Smooth muscle cell (in vitro differentiated cells): ENCODE data around the gene OR9Q1. TPM values are rescaled to one million over a fixed set of nuclear protein-coding genes. Genes with fewer than 3 reads are reported as not detected.

Source experiments
- DNase-seq: peaks from one replicate; lab custom pipeline; 2025; ENCODE audit not compliant: unreplicated experiment; lab: John Stamatoyannopoulos, UW
- H2AFZ ChIP-seq: fragments of 200-600 bp; sonication (generic); 2 replicates; pipeline ENCODE4 v1.6.0; 2016; ENCODE audit warnings: antibody characterized with exemption, low read depth, mild to moderate bottlenecking
- H3F3A ChIP-seq: fragments of 200-600 bp; sonication (generic); 2 replicates; pipeline ENCODE4 v1.6.0; 2017; ENCODE audit warnings: antibody characterized with exemption, low read depth
- H3K27ac ChIP-seq: fragments of 200-600 bp; sonication (generic); 2 replicates; pipeline ENCODE4 v1.5.1; 2016; ENCODE audit warnings: low read depth, mild to moderate bottlenecking
- H3K27me3 ChIP-seq: fragments of 200-600 bp; sonication (generic); 2 replicates; pipeline ENCODE4 v1.6.1; 2016; ENCODE audit warnings: low read depth, mild to moderate bottlenecking
- H3K36me3 ChIP-seq: fragments of 200-600 bp; sonication (generic); 2 replicates; pipeline ENCODE4 v1.5.1; 2016; ENCODE audit warnings: low read depth
- H3K4me1 ChIP-seq: fragments of 200-600 bp; sonication (generic); 2 replicates; pipeline ENCODE4 v1.5.1; 2016; ENCODE audit warnings: low read depth
- H3K4me2 ChIP-seq: fragments of 200-600 bp; sonication (generic); 2 replicates; pipeline ENCODE4 v1.6.0; 2016; ENCODE audit warnings: mild to moderate bottlenecking
- H3K4me3 ChIP-seq: fragments of 200-600 bp; sonication (generic); 2 replicates; pipeline ENCODE4 v1.5.1; 2016; ENCODE audit warnings: mild to moderate bottlenecking
- H3K79me2 ChIP-seq: fragments of 200-600 bp; sonication (generic); 2 replicates; pipeline ENCODE4 v1.6.0; 2016; ENCODE audit warnings: low read depth, mild to moderate bottlenecking
- H3K9ac ChIP-seq: fragments of 200-600 bp; sonication (generic); 2 replicates; pipeline ENCODE4 v1.6.0; 2016; ENCODE audit warnings: low read depth
- H3K9me3 ChIP-seq: fragments of 200-600 bp; sonication (generic); replicated peaks from 2 replicates; pipeline ENCODE4 v1.5.1; 2016; ENCODE audit warnings: low read depth
- H4K20me1 ChIP-seq: fragments of 200-600 bp; sonication (generic); 2 replicates; pipeline ENCODE4 v1.6.0; 2016; ENCODE audit warnings: low read depth
- CTCF ChIP-seq: fragments of 200-600 bp; sonication (generic); IDR thresholded peaks from 2 replicates; pipeline ENCODE4 v1.5.1; 2017; ENCODE audit warnings: borderline replicate concordance, mild to moderate bottlenecking, antibody characterized with exemption; ENCODE audit not compliant: insufficient read depth, poor library complexity, severe bottlenecking
- WGBS: methylation state at CpG from one replicate; pipeline ENCODE4 v1.1.7; 2016; ENCODE audit warnings: low lambda C conversion rate; 5-methylcytosine and 5-hydroxymethylcytosine counted together
- polyA plus RNA-seq: library from polyadenylated mRNA; unstranded; fragments of >200 nt; fragmentation: Nextera tagmentation; extraction: Ambion mirVana; gene quantifications from 2 replicates; pipeline ENCODE4 v1.2.1, GENCODE V29; 2016
- total RNA-seq: library from RNA; depleted of rRNA; stranded (reverse); fragments of >200 nt; gene quantifications from 2 replicates; pipeline ENCODE4 v1.2.3, GENCODE V29; 2014

The OR9Q1 gene
- total and polyA plus RNA-seq, 2 experiments from 2014 or later, result not detected

GRCh38 chr11:58134151-58134550, 110.5 kb downstream of the OR9Q1 start:
- TF ChIP-seq CTCF, result no peak
- H3K79me2 ChIP-seq, result no peaks in the 10 kb centered on the region
- H3K4me3 ChIP-seq, result no peak overlapping the region
- H4K20me1 ChIP-seq, result no peaks in the 10 kb centered on the region
- no peaks in the 10 kb centered on the region for H3K27me3 ChIP-seq
- 84% methylated on average over 1 of the region's 1 CpG for WGBS
- H3K9me3 ChIP-seq, result no peaks in the 10 kb centered on the region
- H2AFZ ChIP-seq, result no peak overlapping the region
- no peaks in the 10 kb centered on the region for H3K4me1 ChIP-seq
- no peak overlapping the region for H3K9ac ChIP-seq
- H3K36me3 ChIP-seq, result no peaks in the 10 kb centered on the region
- H3F3A ChIP-seq, result no peaks in the 10 kb centered on the region
- H3K4me2 ChIP-seq, result no peak overlapping the region
- no peak overlapping the region for H3K27ac ChIP-seq
- DNase-seq, result no peak

- H3K9ac ChIP-seq, result no peak overlapping the region
- TF ChIP-seq CTCF, result no peak
- DNase-seq, result no peak
- no peaks in the 10 kb centered on the region for H3K79me2 ChIP-seq
- no peaks in the 10 kb centered on the region for H3K9me3 ChIP-seq
- no peaks in the 10 kb centered on the region for H4K20me1 ChIP-seq
- H2AFZ ChIP-seq, result no peak overlapping the region
- H3K4me2 ChIP-seq, result no peak overlapping the region
- H3K27ac ChIP-seq, result no peak overlapping the region
- WGBS, result 83% methylated on average over 1 of the region's 1 CpG
- no peaks in the 10 kb centered on the region for H3K27me3 ChIP-seq
- no peaks in the 10 kb centered on the region for H3F3A ChIP-seq
- no peaks in the 10 kb centered on the region for H3K4me1 ChIP-seq
- H3K4me3 ChIP-seq, result no peak overlapping the region
- no peaks in the 10 kb centered on the region for H3K36me3 ChIP-seq
These were observed 111.5 kb downstream of the OR9Q1 start for GRCh38 chr11:58135171-58135570.

GRCh38 chr11:58142761-58143160, 119.1 kb downstream of the OR9Q1 start:
- Histone ChIP-seq H4K20me1 (no peaks in the 10 kb centered on the region), H3K4me3 (no peak overlapping the region), H3K36me3 (no peaks in the 10 kb centered on the region), H3K27me3 (no peaks in the 10 kb centered on the region), H2AFZ (no peak overlapping the region), H3K79me2 (no peaks in the 10 kb centered on the region), H3F3A (no peaks in the 10 kb centered on the region), H3K27ac (no peak overlapping the region), H3K4me2 (no peak overlapping the region), H3K9ac (no peak overlapping the region), H3K9me3 (no peaks in the 10 kb centered on the region), H3K4me1 (no peaks in the 10 kb centered on the region)
- no peak for TF ChIP-seq CTCF
- no peak for DNase-seq
- 81% methylated on average over 1 of the region's 1 CpG for WGBS

GRCh38 chr11:58152781-58153180, 129.1 kb downstream of the OR9Q1 start:
- Histone ChIP-seq H3K79me2 (no peaks in the 10 kb centered on the region), H2AFZ (no peak overlapping the region), H3F3A (no peaks in the 10 kb centered on the region), H3K36me3 (no peaks in the 10 kb centered on the region), H3K4me3 (no peak overlapping the region), H3K4me2 (no peak overlapping the region), H3K27me3 (no peaks in the 10 kb centered on the region), H4K20me1 (no peaks in the 10 kb centered on the region), H3K4me1 (no peaks in the 10 kb centered on the region), H3K27ac (no peak overlapping the region), H3K9ac (no peak overlapping the region), H3K9me3 (no peaks in the 10 kb centered on the region)
- DNase-seq, result no peak
- TF ChIP-seq CTCF, result no peak
- WGBS, result 76% methylated on average over 3 of the region's 3 CpGs
